GM12801 (cell line): ENCODE results near the gene KIAA1191.

Experiments
- TF ChIP-seq, protein P1 (sequence below): IDR thresholded peaks from one replicate; pipeline ENCODE4 v1.5.1; 2011; ENCODE audit warnings: control low read depth; ENCODE audit not compliant: insufficient read length; ENCODE audit errors: extremely low read depth

KIAA1191 gene

DNA sequence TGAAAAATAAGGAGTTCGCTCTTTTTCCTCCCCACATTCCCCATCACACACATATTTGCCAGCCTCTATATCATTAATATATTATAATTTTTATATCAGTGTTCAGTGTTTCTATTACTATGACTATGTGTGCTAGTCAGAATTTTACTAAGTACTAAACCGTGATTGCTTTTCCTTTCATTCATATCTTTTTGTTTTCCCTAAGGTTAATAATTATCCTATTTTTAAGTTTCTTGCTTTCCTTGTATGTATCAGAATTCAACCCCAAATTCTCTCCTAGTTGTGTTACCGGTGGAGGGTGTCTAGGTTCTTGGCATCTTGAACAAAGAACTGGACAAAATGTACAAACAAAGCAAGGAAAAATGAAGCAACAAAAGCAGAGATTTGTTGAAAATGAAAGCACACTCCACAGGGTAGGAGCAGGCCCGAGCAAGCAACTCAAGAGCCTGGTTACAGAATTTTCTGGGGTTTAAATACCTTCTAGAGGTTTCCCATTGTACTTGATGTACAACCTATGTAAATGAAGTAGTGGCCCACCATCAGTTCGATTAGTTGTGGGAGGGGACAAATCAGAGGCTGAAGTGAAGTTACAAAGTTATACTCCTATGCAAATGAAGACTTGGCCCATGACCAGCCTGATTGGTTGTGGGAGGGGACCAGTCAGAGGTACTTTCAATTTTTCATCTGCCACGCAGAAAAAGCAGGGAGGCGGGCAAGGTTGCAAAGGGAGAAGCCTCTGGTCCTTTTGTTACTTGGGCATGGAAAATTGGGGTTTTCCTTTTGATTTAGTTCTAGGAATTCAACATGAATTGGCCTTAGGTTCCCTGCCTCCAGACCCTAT is 43.8 kb downstream of the KIAA1191 start:
- TF ChIP-seq, protein P1, sequence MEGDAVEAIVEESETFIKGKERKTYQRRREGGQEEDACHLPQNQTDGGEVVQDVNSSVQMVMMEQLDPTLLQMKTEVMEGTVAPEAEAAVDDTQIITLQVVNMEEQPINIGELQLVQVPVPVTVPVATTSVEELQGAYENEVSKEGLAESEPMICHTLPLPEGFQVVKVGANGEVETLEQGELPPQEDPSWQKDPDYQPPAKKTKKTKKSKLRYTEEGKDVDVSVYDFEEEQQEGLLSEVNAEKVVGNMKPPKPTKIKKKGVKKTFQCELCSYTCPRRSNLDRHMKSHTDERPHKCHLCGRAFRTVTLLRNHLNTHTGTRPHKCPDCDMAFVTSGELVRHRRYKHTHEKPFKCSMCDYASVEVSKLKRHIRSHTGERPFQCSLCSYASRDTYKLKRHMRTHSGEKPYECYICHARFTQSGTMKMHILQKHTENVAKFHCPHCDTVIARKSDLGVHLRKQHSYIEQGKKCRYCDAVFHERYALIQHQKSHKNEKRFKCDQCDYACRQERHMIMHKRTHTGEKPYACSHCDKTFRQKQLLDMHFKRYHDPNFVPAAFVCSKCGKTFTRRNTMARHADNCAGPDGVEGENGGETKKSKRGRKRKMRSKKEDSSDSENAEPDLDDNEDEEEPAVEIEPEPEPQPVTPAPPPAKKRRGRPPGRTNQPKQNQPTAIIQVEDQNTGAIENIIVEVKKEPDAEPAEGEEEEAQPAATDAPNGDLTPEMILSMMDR = no peak
